ENCODE measurements around the gene IL34. TPM values are rescaled to one million over a fixed set of nuclear protein-coding genes. Genes with fewer than 3 reads are reported as not detected.
A peak's percentile ranks its signal among the peaks of the same experiment; 100 is the strongest.

Gene IL34
- total RNA-seq, 1 donor = 1.7 TPM

- TF ChIP-seq, protein P1, sequence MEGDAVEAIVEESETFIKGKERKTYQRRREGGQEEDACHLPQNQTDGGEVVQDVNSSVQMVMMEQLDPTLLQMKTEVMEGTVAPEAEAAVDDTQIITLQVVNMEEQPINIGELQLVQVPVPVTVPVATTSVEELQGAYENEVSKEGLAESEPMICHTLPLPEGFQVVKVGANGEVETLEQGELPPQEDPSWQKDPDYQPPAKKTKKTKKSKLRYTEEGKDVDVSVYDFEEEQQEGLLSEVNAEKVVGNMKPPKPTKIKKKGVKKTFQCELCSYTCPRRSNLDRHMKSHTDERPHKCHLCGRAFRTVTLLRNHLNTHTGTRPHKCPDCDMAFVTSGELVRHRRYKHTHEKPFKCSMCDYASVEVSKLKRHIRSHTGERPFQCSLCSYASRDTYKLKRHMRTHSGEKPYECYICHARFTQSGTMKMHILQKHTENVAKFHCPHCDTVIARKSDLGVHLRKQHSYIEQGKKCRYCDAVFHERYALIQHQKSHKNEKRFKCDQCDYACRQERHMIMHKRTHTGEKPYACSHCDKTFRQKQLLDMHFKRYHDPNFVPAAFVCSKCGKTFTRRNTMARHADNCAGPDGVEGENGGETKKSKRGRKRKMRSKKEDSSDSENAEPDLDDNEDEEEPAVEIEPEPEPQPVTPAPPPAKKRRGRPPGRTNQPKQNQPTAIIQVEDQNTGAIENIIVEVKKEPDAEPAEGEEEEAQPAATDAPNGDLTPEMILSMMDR (IDR thresholded peaks at IDR 0.05; ENCODE audit: insufficient read depth, low read depth, low read length) = no peak
- no peak overlapping the region for H3K4me3 ChIP-seq (ENCODE audit: low read depth, low read length)
- peak; percentile 99 for DNase-seq (ENCODE audit: low read depth)
These were observed 45.1 kb downstream of the IL34 start for GRCh38 chr16:70691223-70692129.

GRCh38 chr16:70692130-70692872 is 45.9 kb downstream of the IL34 start:
- no peak overlapping the region for H3K4me3 ChIP-seq (ENCODE audit: low read depth, low read length)
- DNase-seq (ENCODE audit: low read depth) = peak; percentile 70
- TF ChIP-seq, protein P1 (IDR thresholded peaks at IDR 0.05; ENCODE audit: insufficient read depth, low read depth, low read length) = no peak

GRCh38 chr16:70692873-70693671 is 46.7 kb downstream of the IL34 start:
- TF ChIP-seq, protein P1 (IDR thresholded peaks at IDR 0.05; ENCODE audit: insufficient read depth, low read depth, low read length) = no peak
- peak; percentile 63 for DNase-seq (ENCODE audit: low read depth)

DNA sequence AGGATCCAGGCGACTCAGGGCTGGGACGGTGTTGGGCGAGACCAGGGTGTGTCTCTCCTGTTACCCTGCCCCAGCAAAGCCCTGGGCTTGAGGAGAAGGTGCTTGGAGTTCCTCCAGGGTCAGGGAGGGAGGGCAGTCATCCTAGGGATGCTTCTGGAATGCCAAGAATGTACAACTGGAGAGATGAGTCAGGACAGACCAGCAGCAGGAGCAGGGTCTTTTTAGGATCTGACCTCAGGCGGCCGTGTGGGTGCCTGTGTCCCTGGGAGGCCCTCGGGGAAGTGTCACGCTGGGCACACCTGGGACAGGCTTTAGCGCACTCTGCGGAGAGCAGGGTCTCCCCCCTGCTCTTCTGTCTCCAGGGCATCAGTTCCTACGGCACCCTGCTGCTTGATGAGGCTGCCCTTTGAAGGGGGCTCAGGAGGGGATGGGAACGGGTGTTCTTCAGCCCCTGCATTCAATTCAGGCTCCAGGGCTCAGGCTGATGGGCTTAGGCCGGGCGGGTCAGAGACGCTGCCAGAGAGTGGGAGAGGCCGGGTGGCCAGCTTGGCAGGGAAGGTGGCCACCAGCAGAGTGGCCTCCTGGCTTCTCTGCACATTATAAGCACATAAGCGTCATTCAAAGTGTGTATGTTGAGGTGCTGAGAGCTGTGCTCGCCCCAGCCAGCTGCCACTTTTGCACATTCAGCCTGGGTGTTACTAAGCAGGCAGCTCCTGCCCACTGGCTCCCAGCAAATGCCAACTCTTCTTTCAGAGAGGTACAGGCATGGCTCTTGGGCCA is 47.9 kb downstream of the IL34 start:
- no peak overlapping the region for H3K4me3 ChIP-seq (ENCODE audit: low read depth, low read length)
- DNase-seq (ENCODE audit: low read depth) = peak; percentile 72
- TF ChIP-seq, protein P1 (IDR thresholded peaks at IDR 0.05; ENCODE audit: insufficient read depth, low read depth, low read length) = no peak

More at GRCh38 chr16:70692873-70693671, 46.7 kb downstream of the IL34 start:
- no peak overlapping the region for H3K4me3 ChIP-seq (ENCODE audit: low read depth, low read length)

GRCh38 chr16:70694868-70695218 is 48.5 kb downstream of the IL34 start:
- H3K4me3 ChIP-seq (ENCODE audit: low read depth, low read length) = no peak overlapping the region
- no peak for DNase-seq (ENCODE audit: low read depth)
- TF ChIP-seq, protein P1 (IDR thresholded peaks at IDR 0.05; ENCODE audit: insufficient read depth, low read depth, low read length) = no peak

Measured in fibroblast of villous mesenchyme (primary cell).